Measurements from ENCODE around the gene PCDHA3.
"Not testable (repeated sequence)": the region's sequence is repeated elsewhere in the genome, so short reads cannot be mapped to it uniquely, and the experiment has no call there.

PCDHA3 gene

GRCh38 chr5:140800816-140801493, at the start of gene PCDHA3:
Gene PCDHA3 (plus strand): TSS chr5:140801057.
- H3K4me3 ChIP-seq (ENCODE audit: low read depth, low read length) = peak within 1 kb of the TSS; percentile 20

- no peak overlapping the region for H3K4me3 ChIP-seq (ENCODE audit: low read depth, low read length)
Observed at GRCh38 chr5:140753561-140753960, 47.3 kb upstream of the PCDHA3 start.

- no peak overlapping the region for H3K4me3 ChIP-seq (ENCODE audit: low read depth, low read length)
Observed at GRCh38 chr5:140764177-140764973, 36.5 kb upstream of the PCDHA3 start.

GRCh38 chr5:140767444-140767843, 33.4 kb upstream of the PCDHA3 start:
- H3K4me3 ChIP-seq (ENCODE audit: low read depth, low read length) = no peak overlapping the region

GRCh38 chr5:140780512-140780911, 20.3 kb upstream of the PCDHA3 start:
- H3K4me3 ChIP-seq (ENCODE audit: low read depth, low read length) = no peak overlapping the region

GRCh38 chr5:140785905-140786686, 14.8 kb upstream of the PCDHA3 start, which contains the start of gene PCDHA1:
Gene PCDHA1 (plus strand): TSS chr5:140786140.
- no peak within 1 kb of the TSS for H3K4me3 ChIP-seq (ENCODE audit: low read depth, low read length)

GRCh38 chr5:140787422-140787821, 13.4 kb upstream of the PCDHA3 start:
- not testable (repeated sequence) for H3K4me3 ChIP-seq (ENCODE audit: low read depth, low read length)

- H3K4me3 ChIP-seq (ENCODE audit: low read depth, low read length) = not testable (repeated sequence)
Observed at GRCh38 chr5:140787849-140788504, 12.9 kb upstream of the PCDHA3 start.

GRCh38 chr5:140791089-140791488, 9.8 kb upstream of the PCDHA3 start:
- no peak overlapping the region for H3K4me3 ChIP-seq (ENCODE audit: low read depth, low read length)

GRCh38 chr5:140794595-140795258, 6.1 kb upstream of the PCDHA3 start, which contains the start of gene PCDHA2:
Gene PCDHA2 (plus strand): TSS chr5:140794852.
- H3K4me3 ChIP-seq (ENCODE audit: low read depth, low read length) = peak within 1 kb of the TSS; percentile 46

- H3K4me3 ChIP-seq (ENCODE audit: low read depth, low read length) = peak overlapping the region; percentile 46
Observed at GRCh38 chr5:140795259-140795641, 5.6 kb upstream of the PCDHA3 start.

GRCh38 chr5:140796072-140796717, 4.7 kb upstream of the PCDHA3 start:
- H3K4me3 ChIP-seq (ENCODE audit: low read depth, low read length) = not testable (repeated sequence)

GRCh38 chr5:140796718-140797095, 4.2 kb upstream of the PCDHA3 start:
- no peak overlapping the region for H3K4me3 ChIP-seq (ENCODE audit: low read depth, low read length)

- H3K4me3 ChIP-seq (ENCODE audit: low read depth, low read length) = no peak overlapping the region
Observed at GRCh38 chr5:140801494-140801841, 611 bp downstream of the PCDHA3 start.

GRCh38 chr5:140802381-140802780, 1.5 kb downstream of the PCDHA3 start:
- H3K4me3 ChIP-seq (ENCODE audit: low read depth, low read length) = not testable (repeated sequence)

- no peak overlapping the region for H3K4me3 ChIP-seq (ENCODE audit: low read depth, low read length)
Observed at GRCh38 chr5:140802781-140803271, 2.0 kb downstream of the PCDHA3 start.

GRCh38 chr5:140806834-140807775, 6.2 kb downstream of the PCDHA3 start, which contains the start of gene PCDHA4:
Gene PCDHA4 (plus strand): TSS chr5:140807068.
- peak within 1 kb of the TSS; percentile 78 for H3K4me3 ChIP-seq (ENCODE audit: low read depth, low read length)

- not testable (repeated sequence) for H3K4me3 ChIP-seq (ENCODE audit: low read depth, low read length)
Observed at GRCh38 chr5:140808241-140808888, 7.5 kb downstream of the PCDHA3 start.

All from iPS-11a (cell line).